ENCODE results near the gene CCDC87.
"Not testable (repeated sequence)": the region's sequence is repeated elsewhere in the genome, so short reads cannot be mapped to it uniquely, and the experiment has no call there.

The CCDC87 gene

DNA sequence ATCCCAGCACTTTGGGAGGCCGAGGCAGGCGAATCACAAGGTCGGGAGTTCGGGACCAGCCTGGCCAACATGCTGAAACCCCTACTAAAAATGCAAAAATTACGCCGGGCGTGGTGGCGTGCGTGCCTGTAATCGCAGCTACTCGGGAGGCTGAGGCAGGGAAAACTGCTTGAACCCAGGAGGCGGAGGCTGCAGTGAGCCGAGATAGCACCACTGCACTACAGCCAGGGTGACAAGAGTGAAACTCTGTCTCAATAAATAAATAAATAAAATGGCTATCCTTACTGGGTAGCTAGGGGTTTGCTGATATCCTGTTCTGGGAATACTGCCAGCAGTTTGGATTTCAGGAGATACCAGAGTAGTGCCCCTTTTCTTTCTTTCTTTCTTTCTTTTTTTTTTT is 21.2 kb upstream of the CCDC87 start:
- DNase-seq, result no peak

DNA sequence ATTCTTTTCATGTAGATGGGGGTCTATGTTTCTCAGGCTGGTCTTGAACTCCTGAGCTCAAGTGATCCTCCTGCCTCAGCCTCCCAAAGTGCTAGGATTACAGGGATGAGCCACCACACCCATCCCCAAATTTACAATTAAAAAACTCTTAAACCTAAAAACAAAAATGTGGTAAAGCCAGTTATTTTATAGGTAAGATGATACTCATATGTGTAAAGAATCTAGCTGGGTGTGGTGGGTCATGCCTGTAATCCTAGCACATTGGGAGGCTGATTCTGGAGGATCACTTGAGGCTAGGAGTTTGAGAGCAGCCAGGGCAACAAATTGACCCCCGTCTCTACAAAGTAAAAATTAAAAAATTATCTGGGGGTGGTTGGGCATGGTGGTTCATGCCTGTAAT is 19.6 kb upstream of the CCDC87 start:
- DNase-seq, result no peak

DNA sequence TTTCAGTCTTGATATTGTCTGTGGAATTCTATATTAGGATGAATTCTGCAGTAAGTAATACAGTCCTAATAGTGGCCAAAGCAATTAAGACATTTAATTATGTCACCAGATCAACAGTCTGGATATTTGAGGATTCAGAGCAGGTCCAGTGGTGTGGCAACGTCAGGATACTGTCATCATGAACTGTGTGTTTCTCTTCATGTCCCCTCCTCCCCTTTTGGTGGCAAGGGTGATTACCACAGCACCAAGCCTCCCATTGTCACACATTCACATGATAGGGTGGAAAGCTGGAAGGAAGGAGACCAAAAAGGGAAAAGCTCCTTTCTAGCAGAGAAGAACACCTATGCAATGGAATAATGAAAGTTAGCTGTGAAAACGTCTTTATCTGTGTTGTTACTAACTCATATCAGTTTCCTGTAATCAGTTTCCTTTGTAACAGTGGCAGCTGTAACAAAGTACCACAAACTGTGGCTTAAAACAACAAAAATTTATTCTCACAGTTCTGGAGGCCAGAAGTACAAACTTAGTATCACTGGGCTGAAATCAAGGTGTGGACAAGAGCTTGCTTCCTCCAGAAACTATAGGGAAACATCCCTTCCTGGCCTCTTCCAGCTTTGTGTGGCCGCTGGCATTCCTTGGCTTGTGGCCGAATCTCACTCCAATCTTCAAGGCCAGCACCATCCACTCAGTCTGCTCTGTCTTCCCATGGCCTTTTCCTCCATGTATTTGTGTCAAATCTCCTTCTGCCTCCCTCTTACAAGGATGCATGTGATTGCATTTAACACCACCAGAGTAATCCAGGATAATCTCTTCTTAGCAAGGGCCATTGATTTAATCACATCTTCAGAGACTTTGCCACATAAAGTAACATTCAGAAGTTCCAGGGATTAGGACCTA is 17.1 kb upstream of the CCDC87 start:
- DNase-seq, result no peak

DNA sequence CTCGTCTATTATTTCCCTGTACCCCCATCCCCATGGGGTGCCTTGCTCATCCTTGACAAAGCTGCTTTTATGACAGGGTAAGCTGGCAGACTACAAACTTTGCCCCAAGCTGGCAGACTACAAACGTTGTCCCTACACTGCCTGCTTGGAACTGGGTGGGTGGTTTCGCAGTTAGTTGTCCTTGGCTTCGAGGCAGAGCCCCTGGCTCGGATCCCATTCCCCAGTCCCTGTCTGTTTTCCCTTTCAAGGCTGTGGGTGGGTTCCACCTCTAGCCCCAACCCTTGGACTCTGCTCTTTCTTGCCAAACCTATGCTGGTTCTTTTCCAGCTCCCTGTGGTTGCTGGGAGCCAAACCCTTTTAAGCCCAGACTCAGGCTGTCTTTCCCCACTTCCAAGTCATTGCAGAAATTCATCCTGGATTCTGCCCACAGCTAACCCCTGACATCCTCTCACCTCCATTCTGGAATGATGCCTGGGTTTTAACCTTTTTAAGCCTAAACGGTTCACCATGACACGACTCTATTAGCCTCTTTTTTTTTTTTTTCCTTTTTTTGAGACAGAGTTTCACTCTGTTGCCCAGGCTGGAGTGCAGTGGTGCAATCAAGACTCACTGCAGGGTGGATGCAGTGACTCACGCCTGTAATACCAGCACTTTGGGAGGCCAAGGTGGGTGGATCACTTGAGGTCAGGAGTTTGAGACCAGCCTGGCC is 14.4 kb upstream of the CCDC87 start:
- DNase-seq, result no peak

DNA sequence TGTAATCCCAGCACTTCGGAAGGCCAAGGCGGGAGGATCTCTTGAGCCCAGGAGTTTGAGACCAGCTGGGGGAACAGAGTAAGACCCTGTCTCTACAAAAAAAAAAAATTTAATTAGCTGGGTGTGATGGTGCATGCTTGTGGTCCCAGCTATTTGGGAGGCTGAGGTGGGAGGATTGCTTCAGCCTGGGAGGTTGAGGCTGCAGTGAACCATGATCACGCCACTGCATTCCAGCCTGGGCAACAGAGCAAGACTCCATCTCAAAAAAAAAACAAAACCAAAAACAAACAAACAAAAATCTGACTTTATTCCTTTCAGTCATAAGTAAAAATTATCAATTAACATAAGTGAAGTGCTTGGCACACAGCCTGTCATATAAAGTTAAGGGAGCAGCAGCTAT is 13.7 kb upstream of the CCDC87 start:
- not testable (repeated sequence) for DNase-seq

DNA sequence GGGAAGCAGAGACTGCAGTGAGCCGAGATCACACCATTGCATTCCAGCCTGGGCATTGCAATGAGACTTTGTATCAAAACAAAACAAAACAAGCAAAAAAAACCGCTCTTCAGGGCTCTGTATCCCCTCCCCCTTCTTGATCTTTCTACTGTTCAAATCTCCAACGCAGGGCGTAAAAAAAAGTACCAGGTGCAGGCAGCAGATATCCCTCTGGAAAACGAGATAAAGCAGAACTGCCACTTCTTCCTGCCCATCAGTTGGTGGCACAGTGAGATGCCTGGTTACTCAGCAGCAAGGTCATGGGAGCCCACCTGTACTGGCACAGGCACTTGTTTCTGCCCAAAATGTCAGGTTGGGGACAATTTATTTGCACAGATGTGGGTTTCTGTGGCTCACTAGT is 11.3 kb upstream of the CCDC87 start:
- no peak for DNase-seq

DNA sequence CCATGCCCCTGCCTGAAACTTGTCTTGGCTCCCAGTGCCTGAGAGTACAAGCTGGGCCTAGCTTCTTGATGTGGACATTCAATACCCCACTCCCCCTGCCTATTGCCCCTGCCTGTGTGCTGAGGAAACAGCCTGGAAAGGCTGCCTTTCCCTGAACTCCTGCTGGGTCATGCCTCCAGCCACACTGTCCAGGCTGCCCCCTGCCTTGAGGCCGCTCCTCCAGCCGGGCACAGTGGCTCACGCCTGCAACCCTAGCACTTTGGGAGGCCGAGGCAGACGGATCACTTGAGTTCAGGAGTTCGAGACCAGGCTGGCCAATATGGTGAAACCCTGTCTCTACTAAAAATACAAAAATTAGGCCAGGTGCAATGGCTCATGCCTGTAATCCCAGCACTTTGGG is 10.2 kb upstream of the CCDC87 start:
- no peak for DNase-seq

DNA sequence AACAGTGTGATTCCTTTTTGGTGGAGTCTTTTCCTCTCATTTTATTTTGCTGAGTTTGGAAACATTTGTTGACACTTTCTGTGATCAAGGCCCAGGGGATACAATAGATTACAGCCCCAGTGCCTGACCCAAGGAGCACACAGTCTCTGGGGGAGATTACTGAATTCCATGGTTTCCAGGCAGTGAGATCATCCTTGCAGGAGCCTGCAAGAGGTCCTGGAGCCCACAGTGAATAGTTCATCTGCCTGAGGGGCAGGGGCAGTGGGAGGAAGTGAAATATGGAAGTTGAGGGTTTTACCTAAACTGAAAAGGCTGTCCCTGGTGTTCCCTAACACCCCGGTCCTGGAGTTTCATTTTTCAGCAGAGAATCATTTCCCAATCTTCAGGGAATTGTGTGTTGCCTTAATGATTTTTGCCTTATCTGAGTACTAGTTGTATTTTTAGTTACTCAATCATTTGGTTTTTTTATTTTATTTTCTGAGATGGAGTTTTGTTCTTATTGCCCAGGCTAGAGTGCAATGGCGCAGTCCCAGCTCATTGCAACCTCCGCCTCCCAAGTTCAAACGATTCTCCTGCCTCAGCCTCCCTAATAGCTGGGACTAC is 7.9 kb upstream of the CCDC87 start:
- no peak for DNase-seq

DNA sequence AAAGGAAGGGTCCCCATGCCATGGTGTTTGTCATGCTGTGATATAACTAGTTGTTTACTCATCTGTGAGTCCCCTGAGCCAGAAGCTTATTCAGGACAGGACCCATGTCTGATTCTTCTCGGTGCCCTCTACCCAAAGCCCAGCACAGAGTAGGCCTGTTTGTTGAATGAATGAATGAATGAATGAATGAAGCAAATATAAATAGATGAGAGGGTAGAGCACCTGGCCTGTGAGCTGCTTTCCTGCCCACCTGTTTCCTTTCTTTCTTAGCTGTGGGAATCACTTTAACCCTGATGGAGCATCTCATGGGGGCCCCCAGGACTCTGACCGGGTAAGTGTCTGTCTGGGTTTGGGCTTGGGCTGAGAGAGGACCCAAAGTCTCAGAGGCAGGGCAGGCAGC is 7.4 kb upstream of the CCDC87 start:
- no peak for DNase-seq

DNA sequence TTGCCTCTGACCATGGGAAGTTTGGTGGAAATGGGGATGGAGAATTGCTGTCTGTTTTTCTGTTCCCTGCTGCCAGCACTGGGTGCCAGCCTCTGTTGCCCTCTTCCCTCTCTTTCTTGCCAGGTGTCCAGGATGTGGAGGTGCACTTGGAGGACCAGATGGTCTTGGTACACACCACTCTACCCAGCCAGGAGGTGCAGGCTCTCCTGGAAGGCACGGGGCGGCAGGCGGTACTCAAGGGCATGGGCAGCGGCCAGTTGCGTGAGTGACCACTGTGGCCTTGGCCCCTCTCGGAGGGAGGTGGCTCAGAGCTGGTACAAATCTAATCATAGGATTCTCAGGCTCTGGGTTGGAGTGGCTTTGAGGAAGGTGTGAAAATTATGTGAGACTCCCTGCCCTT is 6.1 kb upstream of the CCDC87 start:
- DNase-seq, result no peak

DNA sequence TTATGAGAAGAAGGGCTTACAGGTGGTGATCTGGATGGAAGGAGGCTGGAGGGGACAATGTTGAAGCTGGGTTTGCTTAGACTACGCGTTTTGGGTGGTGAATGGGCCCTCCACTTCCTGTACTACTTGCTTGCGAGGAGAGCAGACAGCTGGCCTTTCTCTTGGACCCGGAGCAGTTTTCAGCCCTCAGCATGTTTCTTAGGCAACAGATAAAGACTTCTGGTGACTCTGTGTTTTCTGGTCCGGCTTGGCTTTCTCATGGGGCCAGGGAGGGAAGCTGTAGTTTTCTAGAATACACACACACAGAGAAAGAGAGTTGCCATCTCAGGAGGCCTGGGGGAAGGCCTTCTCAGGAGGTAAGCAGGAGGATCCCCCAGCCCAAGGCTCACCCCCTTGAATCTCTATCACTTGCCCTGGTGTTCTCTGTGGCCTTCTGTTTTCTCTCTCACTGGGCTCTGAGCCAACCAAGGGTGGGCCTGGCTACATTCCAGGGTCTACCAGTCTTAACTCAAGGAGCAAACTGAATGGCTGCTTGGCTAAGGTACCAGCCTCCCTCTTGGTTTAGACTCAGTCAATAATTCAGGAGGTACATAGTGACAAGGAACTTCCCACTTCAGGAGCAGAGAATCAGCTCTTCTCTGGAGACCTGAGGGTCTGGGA is 2.5 kb upstream of the CCDC87 start:
- no peak for DNase-seq

DNA sequence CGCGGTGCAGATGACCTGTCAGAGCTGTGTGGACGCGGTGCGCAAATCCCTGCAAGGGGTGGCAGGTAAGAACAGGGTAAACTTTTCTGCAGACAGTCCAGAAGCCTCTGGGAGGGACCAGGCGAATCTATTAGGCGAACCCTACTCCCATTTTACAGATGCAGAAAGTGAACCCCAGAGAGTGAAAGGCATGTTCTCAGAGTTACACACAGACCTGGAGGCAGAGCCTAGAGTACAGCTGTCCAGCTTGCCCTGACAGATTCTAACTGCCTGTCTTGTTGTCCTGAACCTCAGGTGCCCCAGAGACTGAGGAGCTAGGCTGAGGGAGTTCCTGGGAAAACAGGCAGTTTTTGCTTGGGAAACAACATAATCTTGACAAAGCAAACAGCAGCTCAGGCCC is 787 bp upstream of the CCDC87 start:
- no peak for DNase-seq

DNA sequence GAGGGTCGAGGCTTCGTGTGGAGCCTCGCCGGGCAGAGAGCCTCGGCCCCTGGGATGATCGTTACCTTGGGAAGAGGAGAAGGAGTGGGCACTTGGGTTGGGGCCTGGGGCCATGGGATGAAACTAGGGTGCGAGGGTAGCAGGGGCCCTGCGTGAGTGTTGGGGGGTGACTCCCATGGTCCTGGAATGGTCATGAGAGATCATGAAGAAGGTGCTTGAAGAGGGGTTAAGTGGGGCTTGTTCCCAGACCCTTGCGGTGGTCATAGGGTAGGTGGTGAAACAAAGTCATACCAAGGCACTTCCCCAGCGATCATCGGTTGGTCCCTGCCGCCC is 406 bp upstream of the CCDC87 start:
- no peak for DNase-seq

DNA sequence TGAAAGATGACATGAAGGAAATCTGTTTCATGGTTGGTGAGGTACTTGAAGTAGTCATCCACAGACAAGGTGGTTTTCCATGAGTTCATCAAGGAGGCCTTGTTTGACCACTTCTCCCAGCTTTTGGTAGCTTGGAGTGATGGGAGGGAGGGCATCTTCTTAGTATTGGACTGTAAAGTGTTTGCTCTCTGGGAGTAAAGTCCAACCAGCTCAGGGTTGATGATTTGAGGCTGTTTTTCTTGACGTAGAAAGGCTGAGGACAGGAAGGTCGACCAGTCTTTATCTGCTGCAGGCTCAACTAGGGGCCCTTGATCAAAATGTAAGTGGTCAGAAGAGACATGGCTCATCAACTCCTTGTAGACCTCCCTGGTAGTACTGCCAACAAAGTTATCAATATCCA is 1.7 kb downstream of the CCDC87 start:
- no peak for DNase-seq

DNA sequence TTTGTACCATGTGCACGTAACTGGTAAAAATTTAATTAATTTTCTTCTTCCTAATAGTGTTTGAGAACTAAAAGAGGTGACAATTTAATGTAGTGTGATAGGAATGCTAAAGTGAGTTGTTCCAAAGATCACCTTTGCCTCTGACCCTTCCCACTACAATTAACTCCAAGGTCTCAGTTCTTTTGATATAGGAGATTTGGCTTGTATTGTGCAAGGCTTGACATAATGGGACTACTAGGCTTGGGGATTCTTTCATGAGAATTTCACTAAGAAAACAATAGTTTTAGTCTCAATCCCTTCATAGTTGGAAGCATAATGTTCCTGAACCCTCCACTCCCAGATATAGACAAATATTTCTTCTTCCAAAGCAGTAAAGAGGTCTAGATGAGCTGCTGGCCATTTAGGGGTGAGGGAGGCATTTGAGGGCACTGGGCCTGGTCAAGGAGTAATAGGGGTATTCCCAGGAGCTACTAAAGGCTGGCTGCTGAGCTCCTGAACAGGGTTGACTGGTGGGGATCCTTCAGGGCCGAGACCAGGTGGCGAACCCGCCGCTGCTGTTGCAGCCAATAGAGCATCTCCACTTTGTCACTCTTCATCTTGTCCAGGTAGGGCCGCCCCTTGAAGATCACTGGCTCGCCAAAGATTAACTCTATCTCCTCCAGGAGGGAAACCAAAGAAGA is 2.7 kb downstream of the CCDC87 start:
- no peak for DNase-seq

DNA sequence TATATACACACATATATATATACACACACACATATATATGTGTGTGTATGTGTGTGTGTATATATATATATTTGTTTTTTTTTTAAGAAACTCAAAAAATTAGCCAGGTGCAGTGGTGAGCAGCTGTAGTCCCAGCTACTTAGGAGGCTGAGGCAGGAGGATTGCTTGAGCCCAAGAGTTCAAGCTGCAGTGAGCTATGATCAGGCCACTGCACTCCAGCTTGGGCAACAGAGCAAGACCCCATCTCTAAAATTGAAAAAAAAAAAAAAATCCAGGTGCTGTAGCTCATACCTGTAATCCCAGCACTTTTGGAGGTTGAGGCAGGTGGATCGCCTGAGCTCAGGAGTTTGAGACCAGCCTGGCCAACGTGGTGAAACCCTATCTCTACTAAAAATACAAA is 3.5 kb downstream of the CCDC87 start:
- not testable (repeated sequence) for DNase-seq

DNA sequence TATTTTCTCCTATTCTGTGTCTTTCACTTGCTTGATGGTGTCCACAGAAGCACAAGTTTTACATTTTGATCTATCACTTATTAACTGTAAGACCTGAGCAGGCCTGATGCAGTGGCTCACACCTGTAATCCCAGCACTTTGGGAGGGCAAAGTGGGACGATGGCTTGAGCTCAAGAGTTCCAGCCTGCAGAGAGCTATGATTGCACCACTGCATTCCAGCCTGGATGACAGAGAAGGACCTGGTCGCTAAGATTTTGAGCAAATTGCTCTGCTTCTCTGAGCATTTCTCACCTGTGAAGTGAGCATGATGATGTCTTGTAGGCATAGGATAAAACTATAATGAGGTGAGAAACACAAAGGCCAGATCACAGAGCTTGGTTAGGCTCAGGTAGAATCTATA is 6.7 kb downstream of the CCDC87 start:
- no peak for DNase-seq

DNA sequence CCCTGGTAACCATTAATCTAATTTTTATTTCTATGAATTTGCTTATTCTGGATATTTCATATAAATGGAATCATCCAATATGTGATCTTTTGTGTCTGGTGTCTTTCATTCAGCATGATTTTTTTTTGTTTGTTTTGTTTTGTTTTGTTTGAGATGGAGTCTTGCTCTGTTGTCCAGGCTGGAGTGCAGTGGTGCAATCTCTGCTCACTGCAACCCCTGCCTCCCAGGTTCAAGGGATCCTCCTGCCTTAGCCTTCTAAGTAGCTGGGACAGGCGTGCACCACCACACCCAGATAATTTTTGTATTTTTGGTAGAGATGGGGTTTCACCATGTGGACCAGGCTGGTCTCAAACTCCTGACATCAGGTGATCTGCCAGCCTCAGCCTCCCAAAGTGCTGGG is 7.4 kb downstream of the CCDC87 start:
- not testable (repeated sequence) for DNase-seq

DNA sequence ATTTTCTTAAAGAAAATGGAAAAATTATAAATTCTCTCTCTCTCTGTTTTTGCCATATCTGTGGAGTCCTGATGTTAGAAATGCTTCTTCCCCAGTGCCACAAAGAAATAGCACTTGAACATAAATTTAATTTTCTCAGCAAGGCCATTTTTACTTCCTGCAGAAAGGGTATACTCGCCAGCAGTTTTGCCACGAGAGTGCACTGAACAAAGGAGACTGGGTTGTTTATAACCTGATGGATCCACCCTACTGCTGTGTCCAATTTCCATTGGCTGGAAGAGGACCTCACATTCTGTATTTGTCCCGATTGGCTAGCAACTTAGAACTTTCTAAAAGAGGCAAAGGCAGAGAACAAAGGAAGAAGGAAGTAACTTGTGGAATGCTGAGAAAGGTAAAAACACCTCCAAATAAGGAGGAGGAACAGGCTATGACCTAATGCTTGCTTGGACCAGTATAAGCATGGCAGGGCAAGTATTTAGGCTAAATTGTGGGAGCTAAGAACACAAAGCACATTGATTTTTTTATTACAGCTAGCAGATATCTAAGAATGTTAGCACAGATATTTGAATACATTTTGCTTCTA is 10.2 kb downstream of the CCDC87 start:
- not testable (repeated sequence) for DNase-seq

DNA sequence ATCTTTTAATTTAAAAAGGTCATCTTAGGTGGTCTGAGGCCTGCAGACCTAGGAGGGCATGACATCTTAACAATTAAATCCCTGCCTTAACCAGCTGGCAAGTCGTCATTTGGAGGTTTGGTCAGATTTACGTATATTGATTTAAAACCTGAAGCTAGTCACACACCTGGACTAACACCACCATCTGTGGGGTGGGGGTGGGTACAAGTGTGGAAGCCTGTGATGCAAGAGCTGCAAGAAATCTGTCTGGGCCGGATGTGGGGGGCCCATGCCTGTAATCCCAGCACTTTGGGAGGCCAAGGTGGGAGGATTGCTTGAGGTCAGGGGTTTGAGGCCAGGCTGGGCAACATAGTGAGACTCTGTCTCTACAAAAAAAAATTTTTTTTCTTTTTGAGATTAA is 11.6 kb downstream of the CCDC87 start:
- no peak for DNase-seq

DNA sequence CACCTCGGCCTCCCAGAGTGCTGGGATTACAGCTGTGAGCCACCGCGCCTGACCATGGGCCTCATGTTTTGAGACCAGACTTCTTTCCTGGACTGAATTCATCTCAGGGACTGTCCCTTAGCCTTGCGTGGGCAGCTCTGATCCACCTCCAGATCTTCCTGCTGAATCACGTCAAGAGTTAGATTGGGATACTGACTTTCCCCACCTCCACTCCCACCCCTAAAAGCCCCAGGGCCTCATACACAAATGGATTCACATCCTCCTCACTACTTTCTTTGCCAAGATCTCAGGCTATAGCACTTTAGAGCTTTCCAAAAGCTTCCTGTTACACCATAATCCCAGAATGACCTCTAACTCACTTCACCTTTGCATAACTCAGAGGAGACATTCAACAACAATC is 12.1 kb downstream of the CCDC87 start:
- no peak for DNase-seq

DNA sequence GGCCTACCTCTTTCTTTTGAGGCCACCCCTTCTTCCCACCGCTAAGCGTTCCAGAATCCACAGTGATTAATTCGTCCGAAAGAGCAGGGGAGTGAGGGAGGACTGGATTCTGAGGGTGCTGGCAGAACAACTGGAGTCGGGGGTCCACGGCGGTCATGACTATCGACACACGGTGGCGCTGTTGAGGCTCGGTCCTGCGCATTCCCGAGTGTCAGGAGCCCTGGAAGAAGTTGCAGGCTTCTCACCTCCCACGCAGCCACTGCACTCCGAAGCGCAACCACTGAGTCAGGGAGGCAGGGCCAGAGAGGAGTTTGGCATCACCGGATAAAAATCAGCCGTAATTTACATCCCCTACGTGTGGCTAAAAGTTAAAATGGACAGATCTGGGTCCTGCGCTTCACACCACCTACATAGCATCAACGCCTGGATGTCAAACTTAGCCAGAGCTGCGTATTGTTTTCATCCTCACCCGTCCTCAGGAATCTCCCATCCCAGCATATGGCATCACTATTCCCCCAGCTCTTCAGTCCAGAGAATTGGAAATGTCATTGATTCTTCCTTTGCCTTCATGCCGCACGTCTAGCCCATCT is 13.8 kb downstream of the CCDC87 start:
- peak; percentile 21 for DNase-seq
